ENCODE data around the gene NR2C2.
"Not testable (repeated sequence)": the region's sequence is repeated elsewhere in the genome, so short reads cannot be mapped to it uniquely, and the experiment has no call there.

Gene NR2C2
- long read RNA-seq, donor 1, partial matches to known transcripts, result 73 of 87 reads
- long read RNA-seq, donor 1, other reads (novel, unspliced or antisense), result 13 of 87 reads
- long read RNA-seq, donor 2, partial matches to known transcripts, result 5 of 29 reads
- long read RNA-seq, donor 2, other reads (novel, unspliced or antisense), result 24 of 29 reads
- long read RNA-seq, donor 3, partial matches to known transcripts, result 0 of 2 reads
- long read RNA-seq, donor 3, other reads (novel, unspliced or antisense), result 0 of 2 reads
- long read RNA-seq, donor 4, partial matches to known transcripts, result 67 of 73 reads
- long read RNA-seq, donor 4, other reads (novel, unspliced or antisense), result 0 of 73 reads
- long read RNA-seq, donor 5, partial matches to known transcripts, result 0 of 2 reads
- long read RNA-seq, donor 5, other reads (novel, unspliced or antisense), result 0 of 2 reads
- long read RNA-seq, donor 6, full-length matches to known transcripts, result 3 of 58 reads
- long read RNA-seq, donor 6, partial matches to known transcripts, result 7 of 58 reads
- long read RNA-seq, donor 6, other reads (novel, unspliced or antisense), result 48 of 58 reads
- long read RNA-seq, donor 7, partial matches to known transcripts, result 118 of 208 reads
- long read RNA-seq, donor 7, other reads (novel, unspliced or antisense), result 85 of 208 reads
- long read RNA-seq, donor 8, partial matches to known transcripts, result 109 of 113 reads
- long read RNA-seq, donor 8, other reads (novel, unspliced or antisense), result 0 of 113 reads

GRCh38 chr3:14947100-14947885 lies at the start of gene NR2C2:
NR2C2 (plus strand) TSS chr3:14947583; CDS start chr3:15003915, 56,332 bp downstream.
- peak; percentile 85 for DNase-seq

GRCh38 chr3:14898929-14899328 lies 48.5 kb upstream of the NR2C2 start:
- DNase-seq, result no peak

DNA sequence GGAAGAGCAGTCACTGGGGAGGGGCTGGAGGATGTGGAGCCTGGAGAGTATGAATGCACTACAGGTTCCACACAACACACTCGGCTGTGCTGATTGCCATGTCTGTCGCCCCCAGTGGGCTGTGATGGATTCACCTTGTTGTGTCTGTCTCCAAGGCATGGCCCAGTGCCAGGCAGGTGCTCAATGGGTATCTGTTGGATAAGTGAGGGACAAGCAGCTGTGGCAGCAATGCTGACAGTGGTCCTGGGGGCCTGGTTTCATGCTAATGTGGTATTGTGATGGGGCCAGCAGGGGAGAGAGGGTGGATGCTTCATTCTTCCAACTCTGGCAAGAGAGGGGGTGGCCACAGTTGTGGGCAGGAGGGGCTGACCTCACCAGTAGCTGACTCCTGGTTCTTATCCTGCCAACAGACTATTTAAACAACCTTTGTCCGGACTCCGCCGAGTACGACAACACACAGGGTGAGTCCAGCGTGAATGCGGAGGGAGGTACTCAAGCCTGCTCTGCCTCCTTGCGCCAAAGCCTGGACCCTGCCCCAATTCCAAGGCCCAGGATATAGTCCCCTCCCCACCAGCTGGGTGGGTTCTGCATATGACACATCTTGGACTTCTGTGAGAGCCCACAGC lies 47.3 kb upstream of the NR2C2 start:
- no peak for DNase-seq

GRCh38 chr3:14900881-14901873 lies 46.2 kb upstream of the NR2C2 start:
- no peak for DNase-seq

DNA sequence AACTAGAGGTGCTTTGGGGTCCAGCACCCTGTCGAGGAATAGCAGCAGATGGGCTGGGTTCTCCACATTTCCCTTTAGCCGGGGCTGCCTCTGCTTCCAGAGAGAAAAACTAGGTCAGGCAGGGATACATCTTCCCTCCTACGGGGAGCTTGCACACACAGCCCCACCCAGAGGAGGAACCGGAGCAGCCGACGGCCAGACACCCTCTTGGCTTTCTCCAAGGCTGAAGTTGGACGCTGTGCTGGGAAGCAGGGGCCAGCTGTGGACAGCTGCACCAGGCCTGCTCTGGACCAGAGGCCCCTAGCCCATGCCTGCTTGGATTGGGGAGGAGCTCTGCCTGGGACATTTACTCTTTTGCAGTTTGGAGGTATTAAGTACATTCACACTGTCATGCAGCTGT lies 44.7 kb upstream of the NR2C2 start:
- no peak for DNase-seq

GRCh38 chr3:14903501-14903900 lies 43.9 kb upstream of the NR2C2 start:
- DNase-seq, result not testable (repeated sequence)

DNA sequence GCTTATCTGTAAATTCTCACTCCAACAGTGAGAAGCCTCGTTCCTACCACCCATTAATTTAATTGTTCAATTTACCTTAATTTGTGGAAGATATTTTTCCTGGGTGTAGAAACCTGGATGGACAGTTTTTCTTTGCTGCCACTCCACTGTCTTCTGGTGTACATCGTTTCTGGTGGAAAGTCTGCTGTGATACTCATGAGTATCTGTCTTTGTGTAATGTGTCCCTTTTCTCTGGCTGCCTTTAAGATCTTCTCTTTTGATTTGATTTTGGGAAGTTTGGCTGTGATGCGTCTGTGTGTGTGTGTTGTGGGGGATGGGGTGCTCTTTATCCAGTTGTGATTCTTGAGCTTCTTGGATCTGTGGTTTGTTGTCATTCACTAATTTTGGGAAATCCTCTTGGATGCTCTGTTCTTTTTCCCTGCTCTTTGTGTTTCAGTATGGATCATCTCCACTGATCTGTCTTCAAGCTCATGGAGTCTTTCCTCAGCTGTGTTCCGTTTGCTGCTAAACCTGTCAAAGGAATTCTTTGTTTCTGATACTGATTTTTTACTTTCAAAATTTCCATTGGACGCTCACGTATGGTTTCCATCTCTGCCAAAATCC lies 42.2 kb upstream of the NR2C2 start:
- no peak for DNase-seq

GRCh38 chr3:14906355-14906971 lies 40.9 kb upstream of the NR2C2 start:
- DNase-seq, result no peak

GRCh38 chr3:14907043-14907966 lies 40.1 kb upstream of the NR2C2 start:
- DNase-seq, result no peak

DNA sequence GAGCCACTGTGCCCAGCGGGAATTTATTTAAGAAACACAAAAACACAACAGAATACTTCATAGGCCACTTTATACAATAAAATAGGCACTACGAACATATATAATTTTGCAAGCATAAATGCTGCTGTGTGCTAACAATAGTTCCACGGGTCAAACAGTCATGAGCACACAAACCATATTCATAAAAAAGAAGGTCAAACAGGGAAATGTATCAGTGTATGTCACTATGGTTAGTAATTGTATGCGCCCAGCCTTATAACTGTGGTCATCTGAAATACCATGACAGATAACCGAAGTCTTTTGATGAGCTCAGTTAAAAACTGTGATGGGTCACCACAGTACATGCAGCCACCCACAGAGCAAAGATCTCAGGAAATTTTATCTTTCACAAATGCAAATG lies 38.1 kb upstream of the NR2C2 start:
- DNase-seq, result no peak

- DNase-seq, result no peak
These were observed 35.7 kb upstream of the NR2C2 start for GRCh38 chr3:14911651-14912050.

DNA sequence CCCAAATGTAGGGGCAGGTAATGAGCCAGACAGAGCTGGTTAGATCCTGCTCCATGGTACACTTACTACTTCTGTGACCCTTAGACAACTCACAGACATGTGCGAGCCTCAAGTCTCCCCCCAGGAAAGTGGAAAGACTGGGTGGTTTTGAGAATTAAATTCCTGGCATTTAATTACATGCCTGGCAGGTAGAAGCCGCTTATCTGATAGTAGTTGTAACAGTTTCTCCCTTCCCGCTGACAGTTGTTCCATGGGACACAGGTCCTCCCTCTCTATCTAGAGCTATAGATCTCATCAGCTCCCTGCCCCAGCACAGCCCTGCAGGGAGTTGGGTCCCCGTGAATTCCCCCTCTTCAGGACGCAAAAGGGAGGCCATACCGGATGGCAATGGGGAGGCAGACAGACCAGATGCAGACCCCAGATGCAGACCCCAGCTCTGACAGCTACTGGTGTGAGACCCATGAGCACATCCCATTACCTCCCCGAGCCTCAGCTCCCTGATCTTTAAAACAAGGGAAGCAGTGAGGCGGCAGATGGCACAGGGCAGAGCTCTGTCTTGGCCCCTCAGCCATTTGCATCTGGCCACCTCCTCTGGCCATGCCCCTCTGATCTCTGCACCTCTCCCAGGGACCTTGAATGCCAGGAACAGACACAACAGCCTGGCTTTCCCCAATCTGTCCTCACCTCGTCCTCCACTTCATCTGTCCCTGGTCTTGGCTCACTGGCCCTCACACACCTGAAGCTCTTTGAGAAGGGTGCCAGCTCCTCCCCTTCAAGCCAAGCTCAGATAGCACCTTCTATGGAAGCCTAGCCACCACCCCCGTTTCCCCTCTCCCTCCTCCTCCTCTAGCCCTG lies 34.1 kb upstream of the NR2C2 start:
- DNase-seq, result no peak

GRCh38 chr3:14913926-14914778 lies 33.2 kb upstream of the NR2C2 start:
- no peak for DNase-seq

GRCh38 chr3:14914779-14915117 lies 32.6 kb upstream of the NR2C2 start:
- no peak for DNase-seq

DNA sequence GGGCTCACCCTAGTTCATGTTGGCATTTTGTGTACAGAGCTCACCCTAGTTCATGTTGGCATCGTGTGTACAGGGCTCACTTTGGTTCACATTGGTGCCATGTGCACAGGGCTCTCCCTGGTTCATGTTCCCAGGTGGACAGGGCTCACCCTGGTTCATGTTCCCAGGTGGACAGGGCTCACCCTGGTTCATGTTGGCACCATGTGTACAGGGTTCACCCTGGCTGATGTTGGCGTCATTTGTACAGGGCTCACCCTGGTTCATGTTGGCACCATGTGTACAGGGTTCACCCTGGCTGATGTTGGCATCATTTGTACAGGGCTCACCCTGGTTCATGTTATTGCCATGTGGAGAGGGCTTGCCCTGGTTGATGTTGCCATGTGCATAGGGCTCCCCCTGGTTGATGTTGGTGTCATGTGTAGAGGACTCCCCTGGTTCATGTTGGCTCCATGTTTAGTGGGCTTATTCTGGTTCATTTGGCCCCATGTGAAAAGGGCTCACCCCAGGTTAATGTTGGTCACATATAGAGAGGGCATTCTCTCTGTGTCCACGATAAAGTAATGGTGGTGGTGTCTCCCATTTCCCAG lies 31.7 kb upstream of the NR2C2 start:
- DNase-seq, result no peak

DNA sequence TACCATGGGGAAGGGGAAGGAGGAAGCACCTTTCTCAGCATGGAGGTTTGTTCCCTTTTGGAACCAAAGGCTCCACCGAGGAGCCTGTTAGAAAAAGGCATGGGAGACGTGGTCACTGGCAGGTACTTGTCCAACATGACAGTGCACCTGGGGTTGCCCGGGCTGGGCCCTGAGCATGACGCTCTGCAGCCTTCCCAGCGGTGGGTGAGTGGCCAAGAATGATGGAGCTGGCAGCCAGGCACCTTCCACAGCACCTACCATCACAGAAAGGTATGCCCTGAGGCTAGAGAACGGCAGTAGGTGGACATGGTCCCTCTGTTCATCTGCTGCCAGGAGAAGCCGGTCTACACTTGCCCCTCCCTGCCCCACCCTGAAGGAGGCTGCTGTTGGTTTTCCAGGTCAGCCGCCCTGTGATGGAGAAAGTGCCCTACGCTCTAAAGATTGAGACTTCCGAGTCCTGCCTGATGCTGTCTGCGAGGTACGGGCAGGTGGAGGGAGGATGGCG lies 29.0 kb upstream of the NR2C2 start:
- no peak for DNase-seq

DNA sequence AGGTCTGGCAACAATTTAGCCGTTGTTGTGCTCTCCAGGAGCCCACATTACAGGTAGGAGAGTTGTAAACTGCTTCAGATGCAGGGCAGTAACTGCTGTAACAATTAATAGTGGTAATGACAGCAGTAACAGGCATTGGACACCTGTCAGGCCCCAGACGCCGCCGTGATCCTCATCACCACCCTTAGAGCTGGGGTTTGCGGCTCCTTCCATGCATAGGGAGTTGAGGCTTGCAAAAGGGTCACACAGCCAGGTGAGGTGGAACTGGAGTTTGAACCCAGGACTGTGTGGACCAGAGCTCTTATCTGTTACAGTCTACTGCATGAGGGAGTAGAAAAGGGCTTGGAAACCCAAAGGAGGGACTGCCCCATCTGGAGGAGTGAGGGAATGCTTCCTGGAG lies 26.8 kb upstream of the NR2C2 start:
- DNase-seq, result no peak
